ENCODE results near the gene EFHD2. TPM values are rescaled to one million over a fixed set of nuclear protein-coding genes. Genes with fewer than 3 reads are reported as not detected.

The EFHD2 gene
- total RNA-seq, 3 donors from 2014 or later (not counting 1 experiment from before 2014, with no cell fraction given) = 804 to 952 (median 855) TPM

- Histone ChIP-seq H3K27me3 (ENCODE audit: control insufficient read depth, insufficient read depth, low read length) (no peaks in the 10 kb centered on the region), H3K9me3 (ENCODE audit: control insufficient read depth, insufficient read depth, low read length) (no peaks in the 10 kb centered on the region), H3K27ac (ENCODE audit: low read length) (no peak overlapping the region), H3K4me3 (ENCODE audit: low read length) (no peak overlapping the region), H3K4me1 (ENCODE audit: control insufficient read depth, insufficient read depth, low read length) (peaks cover 13% of the 10 kb centered on the region), H3K36me3 (ENCODE audit: control insufficient read depth, insufficient read depth, low read length) (peaks cover 2% of the 10 kb centered on the region)
- intact Hi-C loops (cut with micrococcal nuclease) = no loop called here
- Mint-ChIP-seq H3K27me3 (ENCODE audit: low read depth in 2 of 2) (peaks cover 0 to 3% of the 10 kb centered on the region in 2 donors), H3K36me3 (no peaks in the 10 kb centered on the region), H3K9me3 (no peaks in the 10 kb centered on the region), H3K27ac (peak overlapping the region in 1 of 2 donors; percentile 88), H3K4me1 (peaks cover 21 to 31% of the 10 kb centered on the region in 2 donors), H3K4me3 (peak overlapping the region; percentile 55)
- DNase-seq (no peak), ATAC-seq (no peak)
- TF ChIP-seq CTCF (IDR thresholded peaks at IDR 0.05) = no peak
- WGBS (ENCODE audit: insufficient coverage) = 94% methylated on average over 6 of the region's 6 CpGs
These were observed 27.3 kb downstream of the EFHD2 start for GRCh38 chr1:15436881-15437442.

GRCh38 chr1:15439325-15439724 is 29.6 kb downstream of the EFHD2 start:
- TF ChIP-seq CTCF (IDR thresholded peaks at IDR 0.05) = no peak
- no peak for ATAC-seq
- intact Hi-C loops (cut with micrococcal nuclease) = no loop called here

GRCh38 chr1:15440357-15440756 is 30.7 kb downstream of the EFHD2 start:
- peaks cover 10% of the 10 kb centered on the region for H3K4me1 ChIP-seq (ENCODE audit: control insufficient read depth, insufficient read depth, low read length)

More at GRCh38 chr1:15439325-15439724, 29.6 kb downstream of the EFHD2 start:
- 95% methylated on average over 14 of the region's 14 CpGs for WGBS (ENCODE audit: insufficient coverage)
- Histone ChIP-seq H3K4me1 (ENCODE audit: control insufficient read depth, insufficient read depth, low read length) (peaks cover 13% of the 10 kb centered on the region), H3K36me3 (ENCODE audit: control insufficient read depth, insufficient read depth, low read length) (no peaks in the 10 kb centered on the region), H3K4me3 (ENCODE audit: low read length) (no peak overlapping the region), H3K27me3 (ENCODE audit: control insufficient read depth, insufficient read depth, low read length) (no peaks in the 10 kb centered on the region), H3K27ac (ENCODE audit: low read length) (no peak overlapping the region), H3K9me3 (ENCODE audit: control insufficient read depth, insufficient read depth, low read length) (no peaks in the 10 kb centered on the region)
- H3K4me1 Mint-ChIP-seq = peaks cover 16 to 22% of the 10 kb centered on the region in 2 donors
- DNase-seq = no peak
- peak overlapping the region in 1 of 2 donors; percentile 31 for H3K27ac Mint-ChIP-seq
- H3K36me3 Mint-ChIP-seq = no peaks in the 10 kb centered on the region
- H3K4me3 Mint-ChIP-seq = peak overlapping the region; percentile 1
- H3K27me3 Mint-ChIP-seq (ENCODE audit: low read depth in 2 of 2) = peaks cover 3 to 11% of the 10 kb centered on the region in 2 donors
- no peaks in the 10 kb centered on the region for H3K9me3 Mint-ChIP-seq

More at GRCh38 chr1:15440357-15440756, 30.7 kb downstream of the EFHD2 start:
- Histone ChIP-seq H3K27me3 (ENCODE audit: control insufficient read depth, insufficient read depth, low read length) (no peaks in the 10 kb centered on the region), H3K9me3 (ENCODE audit: control insufficient read depth, insufficient read depth, low read length) (no peaks in the 10 kb centered on the region), H3K27ac (ENCODE audit: low read length) (no peak overlapping the region), H3K36me3 (ENCODE audit: control insufficient read depth, insufficient read depth, low read length) (no peaks in the 10 kb centered on the region), H3K4me3 (ENCODE audit: low read length) (no peak overlapping the region)
- ATAC-seq (no peak), DNase-seq (no peak)
- no peak for TF ChIP-seq CTCF (IDR thresholded peaks at IDR 0.05)
- Mint-ChIP-seq H3K9me3 (no peaks in the 10 kb centered on the region), H3K36me3 (no peaks in the 10 kb centered on the region), H3K4me1 (peaks cover 11 to 18% of the 10 kb centered on the region in 2 donors), H3K4me3 (no peak overlapping the region), H3K27me3 (ENCODE audit: low read depth in 2 of 2) (peaks cover 7 to 11% of the 10 kb centered on the region in 2 donors), H3K27ac (no peak overlapping the region)
- intact Hi-C loops (cut with micrococcal nuclease) = no loop called here
- 92% methylated on average over 13 of the region's 13 CpGs for WGBS (ENCODE audit: insufficient coverage)
